A549 (cell line): ENCODE data around the gene GJA4. TPM values are rescaled to one million over a fixed set of nuclear protein-coding genes. Genes with fewer than 3 reads are reported as not detected.

Experiments used
- ATAC-seq, 2 experiments: fragments of 200-7000 bp in 1 of 2; fragments of >200 bp in 1 of 2; cut with Nextera tagmentation in 1 of 2; cut with Tn5 transposase in 1 of 2; 3 replicates each; pipeline versions ENCODE4 v1.8.0 to v1.9.1; 2018 to 2020; ENCODE audit warnings: mild to moderate bottlenecking in 1 of 2, moderate library complexity in 1 of 2
- CTCF ChIA-PET: fragments of 300-600 bp; sonication (Branson Sonifier 250); formaldehyde crosslinking; extraction: SDS; loops from one replicate; lab custom pipeline; 2021; ENCODE audit warnings: antibody characterized with exemption, inconsistent platforms; lab: Yijun Ruan, JAX
- POLR2A ChIA-PET: fragments of 350-600 bp; formaldehyde crosslinking; extraction: SDS; loops from one replicate; lab custom pipeline; 2021; ENCODE audit warnings: antibody characterized with exemption, inconsistent platforms; lab: Yijun Ruan, JAX
- DNase-seq, 2 experiments: peaks; one replicate each; pipeline versions ENCODE4 v3.0.0 to v3.0.0-alpha.2; 2011 to 2016; ENCODE audit warnings: low read depth in 1 of 2, low spot score in 1 of 2
- FAIRE-seq: peaks from 2 replicates; lab custom pipeline; 2011; peaks lifted over from hg19 to GRCh38; lab: Jason Lieb, UNC
- H3K27ac ChIP-seq, 2 experiments: fragments of >200 bp; sonication (Bioruptor Twin); formaldehyde crosslinking; 3 replicates each; pipeline ENCODE4 v1.5.1; 2016 to 2017
- H3K4me1 ChIP-seq: fragments of >200 bp; sonication (Bioruptor Twin); formaldehyde crosslinking; 3 replicates; pipeline ENCODE4 v1.6.1; 2016
- H3K4me2 ChIP-seq: fragments of >200 bp; sonication (Bioruptor Twin); formaldehyde crosslinking; 3 replicates; pipeline ENCODE4 v1.6.1; 2016
- H3K4me3 ChIP-seq: fragments of >200 bp; sonication (Bioruptor Twin); formaldehyde crosslinking; 3 replicates; pipeline ENCODE4 v1.5.1; 2016
- H3K9me3 ChIP-seq: fragments of >200 bp; sonication (Bioruptor Twin); formaldehyde crosslinking; 3 replicates; pipeline ENCODE4 v1.6.1; 2016
- CBX2 ChIP-seq: fragments of 200-600 bp; sonication (generic); IDR thresholded peaks from 2 replicates; pipeline ENCODE4 v1.6.1; 2016; ENCODE audit warnings: low read depth, mild to moderate bottlenecking, borderline replicate concordance
- EHF ChIP-seq: fragments of 250-450 bp; sonication (Bioruptor Pico); IDR thresholded peaks from 2 replicates; pipeline ENCODE4 v1.5.0; 2020; ENCODE audit warnings: mild to moderate bottlenecking
- EHMT2 ChIP-seq: fragments of 200-600 bp; sonication (generic); IDR thresholded peaks from 2 replicates; pipeline ENCODE4 v1.6.1; 2016; ENCODE audit warnings: antibody characterized with exemption, low read depth, mild to moderate bottlenecking, moderate library complexity
- ELK1 ChIP-seq: fragments of 150-350 bp; IDR thresholded peaks from 2 replicates; pipeline ENCODE4 v1.6.1; 2014; ENCODE audit warnings: low read depth, mild to moderate bottlenecking, low read length
- EP300 ChIP-seq, 2 experiments: fragments of >200 bp; sonication (Bioruptor Twin); formaldehyde crosslinking; IDR thresholded peaks; 2 replicates in 1 of 2; 3 replicates in 1 of 2; pipeline ENCODE4 v1.6.1; 2016 to 2017
- ESRRA ChIP-seq: fragments of 150-350 bp; IDR thresholded peaks from 2 replicates; pipeline ENCODE4 v1.6.1; 2014; ENCODE audit warnings: mild to moderate bottlenecking, low read length, borderline replicate concordance
- FOSB ChIP-seq: fragments of 250-450 bp; sonication (Bioruptor Pico); IDR thresholded peaks from 2 replicates; pipeline ENCODE4 v1.5.0; 2020; ENCODE audit warnings: mild to moderate bottlenecking, moderate library complexity
- FOSL2 ChIP-seq, 2 experiments: fragments of 450-650 bp in 1 of 2; fragments of >200 bp in 1 of 2; sonication (Bioruptor Twin) in 1 of 2; formaldehyde crosslinking; IDR thresholded peaks; 2 replicates each; pipeline versions ENCODE4 v1.5.0 to v1.6.1; 2016 to 2020; ENCODE audit warnings: mild to moderate bottlenecking in 1 of 2, moderate library complexity in 1 of 2
- GATA3 ChIP-seq: IDR thresholded peaks from 2 replicates; pipeline ENCODE4 v1.6.1; 2012; ENCODE audit warnings: borderline replicate concordance
- HOXA7 ChIP-seq: fragments of 250-450 bp; sonication (Bioruptor Pico); IDR thresholded peaks from 2 replicates; pipeline ENCODE4 v1.5.0; 2020; ENCODE audit warnings: mild to moderate bottlenecking, moderate library complexity
- HOXB5 ChIP-seq: fragments of 250-450 bp; sonication (Bioruptor Pico); IDR thresholded peaks from 2 replicates; pipeline ENCODE4 v1.5.0; 2020; ENCODE audit warnings: mild to moderate bottlenecking, moderate library complexity
- JUNB ChIP-seq: fragments of >200 bp; sonication (Bioruptor Twin); formaldehyde crosslinking; IDR thresholded peaks from 2 replicates; pipeline ENCODE4 v1.6.1; 2016
- KDM5A ChIP-seq: fragments of 200-600 bp; sonication (generic); IDR thresholded peaks from 2 replicates; pipeline ENCODE4 v1.6.1; 2016; ENCODE audit warnings: antibody characterized with exemption, mild to moderate bottlenecking
- MYC ChIP-seq: IDR thresholded peaks from 2 replicates; pipeline ENCODE4 v1.6.1; 2012; ENCODE audit warnings: mild to moderate bottlenecking, inconsistent platforms, low read length, improper control_type of control experiment, borderline replicate concordance
- POLR2A ChIP-seq: IDR thresholded peaks from 2 replicates; pipeline ENCODE4 v1.6.1; 2012; ENCODE audit warnings: mild to moderate bottlenecking, low read length
- RAD21 ChIP-seq, 2 experiments: fragments of >200 bp in 1 of 2; sonication (Bioruptor Twin) in 1 of 2; formaldehyde crosslinking in 1 of 2; IDR thresholded peaks in 1 of 2; conservative IDR thresholded peaks in 1 of 2; 2 replicates in 1 of 2; 3 replicates in 1 of 2; pipeline ENCODE4 v1.6.1; 2012 to 2018; ENCODE audit warnings: inconsistent platforms in 1 of 2
- RNF2 ChIP-seq: fragments of 200-600 bp; sonication (generic); IDR thresholded peaks from 2 replicates; pipeline ENCODE4 v1.6.1; 2016; ENCODE audit warnings: low read depth, mild to moderate bottlenecking, antibody characterized with exemption, moderate library complexity, borderline replicate concordance
- SMC3 ChIP-seq: fragments of >200 bp; sonication (Bioruptor Twin); formaldehyde crosslinking; IDR thresholded peaks from 3 replicates; pipeline ENCODE4 v1.6.1; 2018; ENCODE audit warnings: inconsistent platforms
- SREBF2 ChIP-seq: fragments of 450-650 bp; IDR thresholded peaks from 2 replicates; pipeline ENCODE4 v1.6.1; 2014; ENCODE audit warnings: mild to moderate bottlenecking, moderate library complexity
- ZFP36 ChIP-seq: fragments of 450-650 bp; IDR thresholded peaks from 2 replicates; pipeline ENCODE4 v1.6.1; 2014; ENCODE audit warnings: borderline replicate concordance; ENCODE audit not compliant: partially characterized antibody
- ZSCAN20 ChIP-seq: fragments of 250-450 bp; sonication (Bioruptor Pico); IDR thresholded peaks from 2 replicates; pipeline ENCODE4 v1.8.0; 2022; ENCODE audit warnings: mild to moderate bottlenecking, moderate library complexity
- WGBS: methylation state at CpG from one replicate; pipeline ENCODE4 v1.1.6; 2017; ENCODE audit errors: missing lambda C conversion rate; 5-methylcytosine and 5-hydroxymethylcytosine counted together
- polyA plus RNA-seq, 4 experiments: library from polyadenylated mRNA; depleted of rRNA in 3 of 4; stranded (reverse); fragments of >200 nt; fragmentation: RNase III in 1 of 4; extraction: RNeasy Plus Mini Kit Qiagen cat#74134 plus additional on column Dnase treatment in 1 of 4; gene quantifications; 2 replicates in 3 of 4; 3 replicates in 1 of 4; pipeline ENCODE4 v1.2.3, GENCODE V29; 2011 to 2017
- TF ChIP-seq, protein P1 (sequence below): fragments of 250-450 bp; sonication (Bioruptor Pico); IDR thresholded peaks from 2 replicates; pipeline ENCODE4 v1.5.0; 2021; ENCODE audit warnings: mild to moderate bottlenecking, moderate library complexity, borderline replicate concordance
- TF ChIP-seq, protein P2 (sequence below): fragments of >200 bp; sonication (Bioruptor Twin); formaldehyde crosslinking; IDR thresholded peaks from 2 replicates; pipeline ENCODE4 v1.6.1; 2016
- TF ChIP-seq, protein P3 (sequence below): IDR thresholded peaks from 2 replicates; pipeline ENCODE4 v1.6.1; 2012; ENCODE audit warnings: low read depth, borderline replicate concordance
- TF ChIP-seq, protein P4 (sequence below): fragments of 450-650 bp; IDR thresholded peaks from 2 replicates; pipeline ENCODE4 v1.6.1; 2014; ENCODE audit warnings: antibody characterized with exemption

GJA4 gene
- polyA plus RNA-seq, 2 of the 4 experiments (the other 2 are of a cell fraction) = not detected

GRCh38 chr1:34839526-34840305 is 46.9 kb downstream of the GJA4 start:
- ATAC-seq = no peak
- FAIRE-seq = no peak
- H3K4me2 ChIP-seq = no peak overlapping the region
- H3K9me3 ChIP-seq = no peaks in the 10 kb centered on the region
- H3K27ac ChIP-seq = no peak overlapping the region
- ChIA-PET POLR2A (no interaction called here), CTCF (interaction anchor here (3.4 kb wide), 1 partner anchor 12 kb away, joined by 22 read pairs; no protein-coding TSS in a partner anchor)
- 69% methylated on average over 14 of the region's 14 CpGs for WGBS
- no peaks in the 10 kb centered on the region for H3K4me1 ChIP-seq
- TF ChIP-seq, protein P1, sequence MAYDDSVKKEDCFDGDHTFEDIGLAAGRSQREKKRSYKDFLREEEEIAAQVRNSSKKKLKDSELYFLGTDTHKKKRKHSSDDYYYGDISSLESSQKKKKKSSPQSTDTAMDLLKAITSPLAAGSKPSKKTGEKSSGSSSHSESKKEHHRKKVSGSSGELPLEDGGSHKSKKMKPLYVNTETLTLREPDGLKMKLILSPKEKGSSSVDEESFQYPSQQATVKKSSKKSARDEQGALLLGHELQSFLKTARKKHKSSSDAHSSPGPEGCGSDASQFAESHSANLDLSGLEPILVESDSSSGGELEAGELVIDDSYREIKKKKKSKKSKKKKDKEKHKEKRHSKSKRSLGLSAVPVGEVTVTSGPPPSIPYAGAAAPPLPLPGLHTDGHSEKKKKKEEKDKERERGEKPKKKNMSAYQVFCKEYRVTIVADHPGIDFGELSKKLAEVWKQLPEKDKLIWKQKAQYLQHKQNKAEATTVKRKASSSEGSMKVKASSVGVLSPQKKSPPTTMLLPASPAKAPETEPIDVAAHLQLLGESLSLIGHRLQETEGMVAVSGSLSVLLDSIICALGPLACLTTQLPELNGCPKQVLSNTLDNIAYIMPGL (CRISPR knock-in tag) = no peak
- TF ChIP-seq RNF2 = no peak
- no peak for TF ChIP-seq ELK1
- no peak for TF ChIP-seq KDM5A
- no peak for TF ChIP-seq EP300 (IDR thresholded peaks at IDR 0.05)
- no peak for TF ChIP-seq CBX2
- TF ChIP-seq ESRRA = no peak
- TF ChIP-seq, protein P2, sequence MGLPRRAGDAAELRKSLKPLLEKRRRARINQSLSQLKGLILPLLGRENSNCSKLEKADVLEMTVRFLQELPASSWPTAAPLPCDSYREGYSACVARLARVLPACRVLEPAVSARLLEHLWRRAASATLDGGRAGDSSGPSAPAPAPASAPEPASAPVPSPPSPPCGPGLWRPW = no peak
- TF ChIP-seq HOXB5 (CRISPR knock-in tag) = no peak
- no peak for TF ChIP-seq SMC3
- no peak for TF ChIP-seq JUNB
- TF ChIP-seq GATA3 = no peak
- H3K4me3 ChIP-seq = no peak overlapping the region
- DNase-seq = no peak

DNA sequence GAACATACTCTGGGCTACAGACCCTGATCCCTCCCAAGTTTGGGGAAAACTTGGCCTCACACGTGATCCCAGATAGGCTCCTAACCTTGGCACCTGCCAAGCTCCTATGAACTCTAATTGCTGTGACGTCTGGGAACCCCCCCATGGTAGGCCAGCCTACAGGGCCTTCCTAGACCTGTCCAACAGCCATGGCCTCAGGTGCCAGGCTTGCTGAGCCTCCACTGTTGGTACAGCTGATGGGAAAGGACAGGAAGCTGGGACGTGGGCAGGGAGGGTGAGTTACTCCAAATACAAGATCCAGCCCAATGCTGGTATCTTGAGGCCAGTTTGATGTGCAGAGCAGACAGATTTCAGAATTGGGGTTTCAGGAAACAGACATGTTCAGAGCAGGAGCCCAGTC is 47.6 kb downstream of the GJA4 start:
- Histone ChIP-seq H3K4me1 (no peaks in the 10 kb centered on the region), H3K9me3 (no peaks in the 10 kb centered on the region), H3K4me2 (no peak overlapping the region), H3K27ac (no peak overlapping the region), H3K4me3 (no peak overlapping the region)
- TF ChIP-seq EHMT2 (no peak), ZFP36 (no peak), MYC (no peak), KDM5A (no peak), HOXA7 (CRISPR knock-in tag) (no peak)
- 90% methylated on average over 3 of the region's 3 CpGs for WGBS
- ATAC-seq (no peak), DNase-seq (no peak), FAIRE-seq (no peak)
- POLR2A ChIA-PET = no interaction called here
- CTCF ChIA-PET = interaction anchor here (0.9 to 3.4 kb wide), 2 partner anchors 12 to 19 kb away, joined by 4 to 22 read pairs; partner anchors contain the start of gene SMIM12

DNA sequence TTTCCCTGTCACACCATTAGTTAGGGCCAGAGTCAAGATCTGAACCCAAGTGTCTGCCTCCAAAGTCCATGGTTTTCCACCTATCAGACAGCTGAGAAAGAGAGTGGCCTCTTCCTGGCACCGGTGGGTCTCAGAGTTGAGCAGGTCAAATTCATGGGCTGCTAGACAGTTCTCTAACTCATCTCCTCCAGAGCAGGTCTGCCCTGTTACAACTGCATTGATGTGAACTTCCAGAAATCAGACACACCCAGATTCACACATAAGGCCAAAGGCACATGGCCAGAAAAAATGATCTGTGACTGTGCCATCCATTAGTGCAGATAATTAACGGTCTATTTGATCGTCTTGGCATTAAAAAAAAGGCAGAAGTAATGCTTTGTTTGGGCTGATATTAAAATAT is 49.3 kb downstream of the GJA4 start:
- no peak overlapping the region for H3K27ac ChIP-seq
- ATAC-seq = no peak
- H3K4me3 ChIP-seq = no peak overlapping the region
- 52% methylated on average over 3 of the region's 3 CpGs for WGBS
- TF ChIP-seq ZSCAN20 (CRISPR knock-in tag) (no peak), SREBF2 (no peak), EHF (no peak), FOSB (CRISPR knock-in tag) (no peak), FOSL2 (IDR thresholded peaks at IDR 0.05) (no peak), FOSL2 (CRISPR knock-in tag; IDR thresholded peaks at IDR 0.05) (no peak), CBX2 (no peak), KDM5A (no peak), POLR2A (no peak), RAD21 (conservative IDR thresholded peaks at IDR 0.05 in 1 of 2, IDR thresholded peaks at IDR 0.05 in 1 of 2) (no peak)
- TF ChIP-seq, protein P3, sequence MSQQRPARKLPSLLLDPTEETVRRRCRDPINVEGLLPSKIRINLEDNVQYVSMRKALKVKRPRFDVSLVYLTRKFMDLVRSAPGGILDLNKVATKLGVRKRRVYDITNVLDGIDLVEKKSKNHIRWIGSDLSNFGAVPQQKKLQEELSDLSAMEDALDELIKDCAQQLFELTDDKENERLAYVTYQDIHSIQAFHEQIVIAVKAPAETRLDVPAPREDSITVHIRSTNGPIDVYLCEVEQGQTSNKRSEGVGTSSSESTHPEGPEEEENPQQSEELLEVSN = no peak
- TF ChIP-seq, protein P4, sequence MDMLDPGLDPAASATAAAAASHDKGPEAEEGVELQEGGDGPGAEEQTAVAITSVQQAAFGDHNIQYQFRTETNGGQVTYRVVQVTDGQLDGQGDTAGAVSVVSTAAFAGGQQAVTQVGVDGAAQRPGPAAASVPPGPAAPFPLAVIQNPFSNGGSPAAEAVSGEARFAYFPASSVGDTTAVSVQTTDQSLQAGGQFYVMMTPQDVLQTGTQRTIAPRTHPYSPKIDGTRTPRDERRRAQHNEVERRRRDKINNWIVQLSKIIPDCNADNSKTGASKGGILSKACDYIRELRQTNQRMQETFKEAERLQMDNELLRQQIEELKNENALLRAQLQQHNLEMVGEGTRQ = no peak
- TF ChIP-seq, all 56 proteins: peak for 0
- H3K4me1 ChIP-seq = no peaks in the 10 kb centered on the region
- no peak overlapping the region for H3K4me2 ChIP-seq
- CTCF ChIA-PET = interaction anchor here (1.2 to 3.4 kb wide), 2 partner anchors 10 to 11 kb away, joined by 4 to 22 read pairs; no protein-coding TSS in a partner anchor
- POLR2A ChIA-PET = no interaction called here
- DNase-seq (no peak), FAIRE-seq (no peak)
- no peaks in the 10 kb centered on the region for H3K9me3 ChIP-seq
